ENCODE results near the gene RBM33.
A peak's percentile ranks its signal among the peaks of the same experiment; 100 is the strongest.

- 0 out of 2 replicates have a peak, but pooled peaks have one; percentile 28 for TF ChIP-seq CTCF (CRISPR knock-in tag; IDR thresholded peaks at IDR 0.05)
- TF ChIP-seq USF2 (IDR thresholded peaks at IDR 0.05; ENCODE audit: low read depth, low read length): no peak
- no peak for TF ChIP-seq USF2 (CRISPR knock-in tag; IDR thresholded peaks at IDR 0.05; ENCODE audit: borderline replicate concordance)
- no peak for TF ChIP-seq CHD4 (IDR thresholded peaks at IDR 0.05; ENCODE audit: borderline replicate concordance, low read length)
- TF ChIP-seq HOMEZ (CRISPR knock-in tag; IDR thresholded peaks at IDR 0.05; ENCODE audit: low read depth): no peak
- no peak for TF ChIP-seq RELA (CRISPR knock-in tag; IDR thresholded peaks at IDR 0.05)
- no peak for TF ChIP-seq TCF7L2 (IDR thresholded peaks at IDR 0.05; ENCODE audit: low read depth, low read length)
- no peak for TF ChIP-seq TCF7 (IDR thresholded peaks at IDR 0.05; ENCODE audit: low read depth)
- no peak for TF ChIP-seq ZNF639 (CRISPR knock-in tag; conservative IDR thresholded peaks at IDR 0.05)
Measured at GRCh38 chr7:155594961-155595366, 49.5 kb upstream of the RBM33 start.
